ENCODE data around the gene PEPD.

Gene PEPD

GRCh38 chr19:33368074-33368864, 153.3 kb downstream of the PEPD start:
- no peak for TF ChIP-seq CTCF (IDR thresholded peaks at IDR 0.05; ENCODE audit: borderline replicate concordance, insufficient read depth, low read depth, low read length)
- H3K4me3 ChIP-seq (ENCODE audit: low read depth, low read length) = no peak overlapping the region

GRCh38 chr19:33366897-33367296, 154.7 kb downstream of the PEPD start:
- no peak overlapping the region for H3K4me3 ChIP-seq (ENCODE audit: low read depth, low read length)
- no peak for TF ChIP-seq CTCF (IDR thresholded peaks at IDR 0.05; ENCODE audit: borderline replicate concordance, insufficient read depth, low read depth, low read length)

GRCh38 chr19:33366127-33366526, 155.5 kb downstream of the PEPD start:
- no peak overlapping the region for H3K4me3 ChIP-seq (ENCODE audit: low read depth, low read length)
- no peak for TF ChIP-seq CTCF (IDR thresholded peaks at IDR 0.05; ENCODE audit: borderline replicate concordance, insufficient read depth, low read depth, low read length)

GRCh38 chr19:33365691-33366090, 155.9 kb downstream of the PEPD start:
- no peak overlapping the region for H3K4me3 ChIP-seq (ENCODE audit: low read depth, low read length)
- TF ChIP-seq CTCF (IDR thresholded peaks at IDR 0.05; ENCODE audit: borderline replicate concordance, insufficient read depth, low read depth, low read length) = no peak

GRCh38 chr19:33363476-33363875, 158.1 kb downstream of the PEPD start:
- TF ChIP-seq CTCF (IDR thresholded peaks at IDR 0.05; ENCODE audit: borderline replicate concordance, insufficient read depth, low read depth, low read length) = no peak
- no peak overlapping the region for H3K4me3 ChIP-seq (ENCODE audit: low read depth, low read length)

DNA sequence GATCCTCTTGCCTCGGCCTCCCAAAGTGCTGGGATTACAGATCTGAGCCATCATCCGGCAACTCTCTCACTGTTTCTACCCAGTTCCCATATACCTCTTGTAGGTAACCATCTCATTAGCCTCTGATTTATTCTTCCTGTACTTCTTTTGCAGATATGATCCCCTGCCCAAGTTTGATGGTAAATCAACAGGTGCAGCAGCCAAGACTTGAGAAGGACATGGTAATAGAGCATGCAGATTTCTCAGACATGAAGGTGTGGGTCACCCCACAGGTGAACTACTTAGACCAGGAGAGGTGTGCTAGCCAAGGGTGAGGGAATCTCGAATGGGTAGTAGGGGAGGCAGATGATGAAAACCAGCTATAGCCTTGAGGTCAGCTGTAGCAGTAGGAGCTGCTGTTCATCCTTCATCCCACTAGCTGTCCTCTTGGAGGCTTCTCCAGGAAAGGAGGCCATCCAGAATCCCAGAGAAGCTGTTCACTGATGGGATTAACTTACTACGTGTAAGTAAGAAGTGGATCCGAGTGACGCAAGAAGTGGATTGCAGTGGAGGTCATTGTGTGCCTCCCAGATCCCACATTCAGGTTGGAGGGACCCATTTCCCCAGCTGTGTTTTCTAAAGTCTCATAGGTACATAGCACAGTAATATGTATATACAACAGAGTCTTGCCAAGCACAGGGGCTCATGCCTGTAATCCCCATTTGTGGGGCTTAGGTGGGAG, 158.9 kb downstream of the PEPD start:
- no peak for TF ChIP-seq CTCF (IDR thresholded peaks at IDR 0.05; ENCODE audit: borderline replicate concordance, insufficient read depth, low read depth, low read length)
- no peak overlapping the region for H3K4me3 ChIP-seq (ENCODE audit: low read depth, low read length)

DNA sequence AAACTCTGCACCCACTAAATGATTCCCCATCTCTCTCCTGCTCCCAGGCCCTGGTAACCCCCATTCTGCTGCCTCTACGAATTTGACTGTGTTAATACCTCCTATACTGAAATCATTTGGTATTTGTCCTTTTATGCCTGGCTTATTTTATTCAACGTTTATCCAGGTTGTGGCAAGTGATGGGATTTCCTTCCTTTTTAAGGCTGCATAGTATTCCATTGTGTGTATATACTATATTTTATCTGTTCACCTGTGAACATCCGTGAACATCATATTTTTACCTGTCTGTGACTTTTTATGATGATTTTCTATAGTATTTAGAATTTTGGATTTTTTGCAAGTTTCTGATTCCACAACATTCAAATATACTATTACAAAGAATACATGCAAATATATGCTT, 162.0 kb downstream of the PEPD start:
- TF ChIP-seq CTCF (IDR thresholded peaks at IDR 0.05; ENCODE audit: borderline replicate concordance, insufficient read depth, low read depth, low read length) = no peak
- H3K4me3 ChIP-seq (ENCODE audit: low read depth, low read length) = no peak overlapping the region

Data from GM12875 (cell line).